GM23338 (cell line): ENCODE measurements around the gene UST. TPM values are rescaled to one million over a fixed set of nuclear protein-coding genes. Genes with fewer than 3 reads are reported as not detected.

Source experiments
- ATAC-seq: fragments of 200-7000 bp; cut with Tn5 transposase; 3 replicates; pipeline ENCODE4 v1.9.1; 2020
- DNase-seq: peaks from one replicate; pipeline ENCODE4 v3.0.0-alpha.2; 2015; ENCODE audit warnings: low spot score
- H2AFZ ChIP-seq: fragments of 200-600 bp; sonication (generic); 2 replicates; pipeline ENCODE4 v1.8.0; 2016; ENCODE audit warnings: antibody characterized with exemption, mild to moderate bottlenecking, moderate library complexity
- H3F3A ChIP-seq: fragments of 200-600 bp; sonication (generic); replicated peaks from 2 replicates; pipeline ENCODE4 v1.8.0; 2017; ENCODE audit warnings: antibody characterized with exemption, mixed run types, low read depth
- H3K27ac ChIP-seq: fragments of 200-600 bp; sonication (generic); 2 replicates; pipeline ENCODE4 v1.6.1; 2016; ENCODE audit warnings: low read depth
- H3K27me3 ChIP-seq: fragments of 200-600 bp; sonication (generic); 2 replicates; pipeline ENCODE4 v1.8.0; 2016; ENCODE audit warnings: mild to moderate bottlenecking, mixed run types, moderate library complexity; ENCODE audit not compliant: insufficient read depth
- H3K36me3 ChIP-seq: fragments of 200-600 bp; sonication (generic); 2 replicates; pipeline ENCODE4 v1.8.0; 2016; ENCODE audit warnings: mild to moderate bottlenecking; ENCODE audit not compliant: insufficient read depth
- H3K4me1 ChIP-seq: fragments of 200-600 bp; sonication (generic); 2 replicates; pipeline ENCODE4 v1.8.0; 2016; ENCODE audit warnings: mild to moderate bottlenecking, moderate library complexity; ENCODE audit not compliant: insufficient read depth
- H3K4me2 ChIP-seq: fragments of 200-600 bp; sonication (generic); 2 replicates; pipeline ENCODE4 v1.7.1; 2017; ENCODE audit warnings: mixed run types
- H3K4me3 ChIP-seq: fragments of 200-600 bp; sonication (generic); 2 replicates; pipeline ENCODE4 v1.6.1; 2016; ENCODE audit warnings: mixed run types
- H3K79me2 ChIP-seq: fragments of 200-600 bp; sonication (generic); replicated peaks from 2 replicates; pipeline ENCODE4 v1.8.0; 2017; ENCODE audit warnings: mild to moderate bottlenecking; ENCODE audit not compliant: insufficient read depth
- H3K9me2 ChIP-seq: fragments of 200-600 bp; sonication (generic); 2 replicates; pipeline ENCODE4 v1.8.0; 2017; ENCODE audit not compliant: insufficient read depth
- H4K20me1 ChIP-seq: fragments of 200-600 bp; sonication (generic); replicated peaks from 2 replicates; pipeline ENCODE4 v1.8.0; 2017; ENCODE audit warnings: mild to moderate bottlenecking; ENCODE audit not compliant: insufficient read depth
- H3K27ac Mint-ChIP-seq: 2 replicates; pipeline ENCODE4 v1.8.0; 2020; ENCODE audit warnings: inconsistent platforms, mild to moderate bottlenecking, moderate library complexity, mixed read lengths
- H3K27me3 Mint-ChIP-seq: 3 replicates; pipeline ENCODE4 v1.8.0; 2022; ENCODE audit warnings: low read depth, mild to moderate bottlenecking, moderate library complexity, mixed read lengths, inconsistent platforms; ENCODE audit not compliant: insufficient read depth, poor library complexity
- H3K36me3 Mint-ChIP-seq: 3 replicates; pipeline ENCODE4 v1.8.0; 2021; ENCODE audit warnings: low read depth, mild to moderate bottlenecking, inconsistent platforms, moderate library complexity, mixed read lengths
- H3K4me1 Mint-ChIP-seq: 3 replicates; pipeline ENCODE4 v1.8.0; 2020; ENCODE audit warnings: mild to moderate bottlenecking, inconsistent platforms, mixed read lengths
- H3K4me3 Mint-ChIP-seq: 3 replicates; pipeline ENCODE4 v1.8.0; 2021; ENCODE audit warnings: moderate library complexity, mild to moderate bottlenecking, inconsistent platforms, mixed read lengths
- H3K9me3 Mint-ChIP-seq: 3 replicates; pipeline ENCODE4 v1.8.0; 2020; ENCODE audit warnings: moderate library complexity, mild to moderate bottlenecking, inconsistent platforms, mixed read lengths
- CREB1 ChIP-seq: fragments of 250-450 bp; sonication (Bioruptor Pico); IDR thresholded peaks from 2 replicates; pipeline ENCODE4 v1.5.0; 2020; ENCODE audit warnings: low read depth, mild to moderate bottlenecking, moderate library complexity
- JUNB ChIP-seq: IDR thresholded peaks from one replicate; pipeline ENCODE4 v1.6.1; 2016; ENCODE audit warnings: antibody characterized with exemption; ENCODE audit not compliant: unreplicated experiment
- NANOG ChIP-seq: IDR thresholded peaks from 2 replicates; pipeline ENCODE4 v1.6.1; 2016; ENCODE audit warnings: antibody characterized with exemption, borderline replicate concordance
- ZNF114 ChIP-seq: fragments of 250-450 bp; sonication (Bioruptor Pico); IDR thresholded peaks from 2 replicates; pipeline ENCODE4 v1.5.0; 2020; ENCODE audit warnings: mild to moderate bottlenecking, moderate library complexity
- ZNF331 ChIP-seq: fragments of 250-450 bp; sonication (Bioruptor Pico); IDR thresholded peaks from 2 replicates; pipeline ENCODE4 v1.5.0; 2020; ENCODE audit warnings: low read depth, mild to moderate bottlenecking, moderate library complexity
- polyA plus RNA-seq: library from polyadenylated mRNA; unstranded; fragments of >200 nt; fragmentation: Nextera tagmentation; extraction: Ambion mirVana; gene quantifications from 2 replicates; pipeline ENCODE4 v1.2.1, GENCODE V29; 2016
- total RNA-seq: library from RNA; depleted of rRNA; stranded (reverse); fragments of >200 nt; shearing (Covaris generic); gene quantifications from 2 replicates; pipeline ENCODE4 v1.2.3, GENCODE V29; 2014
- TF ChIP-seq, protein P1 (sequence below), 2 experiments: fragments of 200-600 bp in 1 of 2; sonication (generic) in 1 of 2; conservative IDR thresholded peaks; 2 replicates each; pipeline versions ENCODE4 v1.5.1 to v1.6.1; 2016 to 2017; ENCODE audit warnings: antibody characterized with exemption in 2 of 2, low read depth in 2 of 2, mild to moderate bottlenecking in 2 of 2, moderate library complexity in 1 of 2
- TF ChIP-seq, protein P2 (sequence below): IDR thresholded peaks from one replicate; pipeline ENCODE4 v1.6.1; 2018; ENCODE audit warnings: antibody characterized with exemption; ENCODE audit not compliant: unreplicated experiment

The UST gene
- total and polyA plus RNA-seq, 2 experiments from 2014 or later = 12.6 to 33.0 TPM

DNA sequence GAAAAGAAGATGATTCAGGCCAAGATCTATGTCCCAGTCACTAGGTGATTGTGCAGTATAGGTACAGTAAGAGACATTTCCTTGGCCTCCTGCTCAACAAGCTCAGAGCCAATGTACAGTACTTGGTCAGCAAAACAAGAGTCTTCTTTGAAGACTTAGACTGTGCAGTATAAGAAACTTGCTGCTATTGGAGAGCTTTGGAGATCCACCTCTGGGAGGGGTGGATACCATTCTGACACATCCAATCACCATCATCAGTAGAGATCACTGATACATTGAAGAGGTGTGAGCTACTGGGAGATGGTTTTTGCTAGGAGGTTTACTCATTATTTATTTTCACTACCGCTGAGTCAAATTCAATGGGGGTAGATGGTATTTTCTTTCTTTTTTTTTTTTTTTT, 77.5 kb downstream of the UST start (continued):
- TF ChIP-seq, protein P1, sequence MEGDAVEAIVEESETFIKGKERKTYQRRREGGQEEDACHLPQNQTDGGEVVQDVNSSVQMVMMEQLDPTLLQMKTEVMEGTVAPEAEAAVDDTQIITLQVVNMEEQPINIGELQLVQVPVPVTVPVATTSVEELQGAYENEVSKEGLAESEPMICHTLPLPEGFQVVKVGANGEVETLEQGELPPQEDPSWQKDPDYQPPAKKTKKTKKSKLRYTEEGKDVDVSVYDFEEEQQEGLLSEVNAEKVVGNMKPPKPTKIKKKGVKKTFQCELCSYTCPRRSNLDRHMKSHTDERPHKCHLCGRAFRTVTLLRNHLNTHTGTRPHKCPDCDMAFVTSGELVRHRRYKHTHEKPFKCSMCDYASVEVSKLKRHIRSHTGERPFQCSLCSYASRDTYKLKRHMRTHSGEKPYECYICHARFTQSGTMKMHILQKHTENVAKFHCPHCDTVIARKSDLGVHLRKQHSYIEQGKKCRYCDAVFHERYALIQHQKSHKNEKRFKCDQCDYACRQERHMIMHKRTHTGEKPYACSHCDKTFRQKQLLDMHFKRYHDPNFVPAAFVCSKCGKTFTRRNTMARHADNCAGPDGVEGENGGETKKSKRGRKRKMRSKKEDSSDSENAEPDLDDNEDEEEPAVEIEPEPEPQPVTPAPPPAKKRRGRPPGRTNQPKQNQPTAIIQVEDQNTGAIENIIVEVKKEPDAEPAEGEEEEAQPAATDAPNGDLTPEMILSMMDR (conservative IDR thresholded peaks at IDR 0.05; ENCODE audit: low read depth in 2 of 2) = no peak

DNA sequence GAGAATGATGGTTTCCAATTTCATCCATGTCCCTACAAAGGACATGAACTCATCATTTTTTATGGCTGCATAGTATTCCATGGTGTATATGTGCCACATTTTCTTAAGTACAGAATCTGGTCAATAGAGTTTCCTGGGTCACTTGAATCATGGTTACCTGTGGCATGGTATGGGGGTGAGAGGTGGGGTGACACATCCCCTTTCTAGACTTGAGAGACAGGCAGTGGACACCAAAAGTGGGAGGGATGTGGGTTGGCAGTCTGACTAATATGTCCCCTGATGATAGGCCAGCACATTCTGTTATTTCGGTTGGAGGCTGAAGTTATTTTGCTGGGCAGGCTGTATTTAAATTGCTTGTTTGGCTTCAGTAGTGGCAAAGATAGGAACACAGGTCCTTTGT, 78.1 kb downstream of the UST start:
- no peaks in the 10 kb centered on the region for H3F3A ChIP-seq
- no peaks in the 10 kb centered on the region for H3K36me3 ChIP-seq
- H3K4me3 ChIP-seq = no peak overlapping the region
- peaks cover 99% of the 10 kb centered on the region for H3K79me2 ChIP-seq
- H2AFZ ChIP-seq = no peak overlapping the region
- peaks cover 22% of the 10 kb centered on the region for H3K36me3 Mint-ChIP-seq
- H3K27ac Mint-ChIP-seq = peak overlapping the region; percentile 41
- DNase-seq (no peak), ATAC-seq (no peak)
- peaks cover 25% of the 10 kb centered on the region for H3K4me1 ChIP-seq
- no peak overlapping the region for H3K27ac ChIP-seq
- H3K27me3 Mint-ChIP-seq = peaks cover 9% of the 10 kb centered on the region
- H3K4me2 ChIP-seq = no peak overlapping the region
- H3K27me3 ChIP-seq = no peaks in the 10 kb centered on the region
- no peak overlapping the region for H3K4me3 Mint-ChIP-seq
- no peak for TF ChIP-seq ZNF331 (CRISPR knock-in tag)
- no peak for TF ChIP-seq NANOG
- TF ChIP-seq CREB1 (CRISPR knock-in tag) = no peak
- no peak for TF ChIP-seq ZNF114 (CRISPR knock-in tag)
- TF ChIP-seq, protein P1 (conservative IDR thresholded peaks at IDR 0.05; ENCODE audit: low read depth in 2 of 2) = no peak
- TF ChIP-seq JUNB = no peak
- TF ChIP-seq, protein P2, sequence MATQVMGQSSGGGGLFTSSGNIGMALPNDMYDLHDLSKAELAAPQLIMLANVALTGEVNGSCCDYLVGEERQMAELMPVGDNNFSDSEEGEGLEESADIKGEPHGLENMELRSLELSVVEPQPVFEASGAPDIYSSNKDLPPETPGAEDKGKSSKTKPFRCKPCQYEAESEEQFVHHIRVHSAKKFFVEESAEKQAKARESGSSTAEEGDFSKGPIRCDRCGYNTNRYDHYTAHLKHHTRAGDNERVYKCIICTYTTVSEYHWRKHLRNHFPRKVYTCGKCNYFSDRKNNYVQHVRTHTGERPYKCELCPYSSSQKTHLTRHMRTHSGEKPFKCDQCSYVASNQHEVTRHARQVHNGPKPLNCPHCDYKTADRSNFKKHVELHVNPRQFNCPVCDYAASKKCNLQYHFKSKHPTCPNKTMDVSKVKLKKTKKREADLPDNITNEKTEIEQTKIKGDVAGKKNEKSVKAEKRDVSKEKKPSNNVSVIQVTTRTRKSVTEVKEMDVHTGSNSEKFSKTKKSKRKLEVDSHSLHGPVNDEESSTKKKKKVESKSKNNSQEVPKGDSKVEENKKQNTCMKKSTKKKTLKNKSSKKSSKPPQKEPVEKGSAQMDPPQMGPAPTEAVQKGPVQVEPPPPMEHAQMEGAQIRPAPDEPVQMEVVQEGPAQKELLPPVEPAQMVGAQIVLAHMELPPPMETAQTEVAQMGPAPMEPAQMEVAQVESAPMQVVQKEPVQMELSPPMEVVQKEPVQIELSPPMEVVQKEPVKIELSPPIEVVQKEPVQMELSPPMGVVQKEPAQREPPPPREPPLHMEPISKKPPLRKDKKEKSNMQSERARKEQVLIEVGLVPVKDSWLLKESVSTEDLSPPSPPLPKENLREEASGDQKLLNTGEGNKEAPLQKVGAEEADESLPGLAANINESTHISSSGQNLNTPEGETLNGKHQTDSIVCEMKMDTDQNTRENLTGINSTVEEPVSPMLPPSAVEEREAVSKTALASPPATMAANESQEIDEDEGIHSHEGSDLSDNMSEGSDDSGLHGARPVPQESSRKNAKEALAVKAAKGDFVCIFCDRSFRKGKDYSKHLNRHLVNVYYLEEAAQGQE = no peak
- H3K9me2 ChIP-seq = no peaks in the 10 kb centered on the region; the same call in 1 of the 2 replicates
- peaks cover 3% of the 10 kb centered on the region; the same call in 2 of the 3 replicates for H3K9me3 Mint-ChIP-seq
- peaks cover 48% of the 10 kb centered on the region for H3K4me1 Mint-ChIP-seq
- 0 out of 2 replicates have a peak, but pooled peaks cover 4% of the 10 kb centered on the region for H4K20me1 ChIP-seq
